ENCODE results near the gene BORCS8.

- TF ChIP-seq CEBPB (IDR thresholded peaks at IDR 0.05; ENCODE audit: low read depth, low read length) (no peak), CTCF (conservative IDR thresholded peaks at IDR 0.05; ENCODE audit: low read depth, low read length) (no peak), USF2 (IDR thresholded peaks at IDR 0.05; ENCODE audit: low read depth, low read length) (peak; percentile 34; the same call in 1 of the 2 replicates), POLR2A (IDR thresholded peaks at IDR 0.05; ENCODE audit: low read depth, low read length) (no peak), RCOR1 (IDR thresholded peaks at IDR 0.05; ENCODE audit: insufficient replicate concordance, low read length) (no peak), RAD21 (IDR thresholded peaks at IDR 0.05; ENCODE audit: low read length) (no peak), MAFK (IDR thresholded peaks at IDR 0.05; ENCODE audit: low read depth, low read length) (no peak), SMC3 (IDR thresholded peaks at IDR 0.05; ENCODE audit: low read depth, low read length) (no peak), FOS (IDR thresholded peaks at IDR 0.05; ENCODE audit: low read depth, low read length) (no peak)
Observed at GRCh38 chr19:19176950-19177349, 15.0 kb downstream of the BORCS8 start.

All from IMR-90 (cell line).